Measurements from ENCODE around the gene DNAAF8.

DNA sequence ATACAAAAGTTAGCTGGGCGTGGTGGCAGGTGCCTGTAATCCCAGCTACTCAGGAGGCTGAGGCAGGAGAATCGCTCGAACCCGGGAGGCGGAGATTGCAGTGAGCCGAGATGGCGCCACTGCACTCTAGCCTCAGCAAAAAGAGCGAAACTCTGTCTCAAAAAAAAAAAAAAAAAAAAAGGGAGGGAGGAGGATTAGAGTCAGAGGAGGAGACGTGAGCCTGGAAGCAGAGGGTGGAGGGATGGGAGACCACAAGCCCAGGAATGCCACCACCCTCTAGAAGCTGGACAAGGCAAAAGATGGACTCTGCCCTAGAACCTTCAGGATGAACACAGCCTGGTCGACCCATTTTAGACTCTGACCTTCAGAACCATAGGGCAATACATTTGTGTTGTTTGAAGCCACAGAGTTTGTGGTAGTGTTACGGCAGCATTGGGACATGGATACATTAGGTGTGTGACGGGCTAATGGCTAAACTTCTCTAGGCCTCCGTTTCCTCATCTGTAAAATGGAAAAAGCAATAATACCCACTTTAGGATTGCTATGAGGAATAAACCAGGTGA lies 58.7 kb downstream of the DNAAF8 start:
- no peak for TF ChIP-seq POLR2A (IDR thresholded peaks at IDR 0.05)
- TF ChIP-seq, protein P1, sequence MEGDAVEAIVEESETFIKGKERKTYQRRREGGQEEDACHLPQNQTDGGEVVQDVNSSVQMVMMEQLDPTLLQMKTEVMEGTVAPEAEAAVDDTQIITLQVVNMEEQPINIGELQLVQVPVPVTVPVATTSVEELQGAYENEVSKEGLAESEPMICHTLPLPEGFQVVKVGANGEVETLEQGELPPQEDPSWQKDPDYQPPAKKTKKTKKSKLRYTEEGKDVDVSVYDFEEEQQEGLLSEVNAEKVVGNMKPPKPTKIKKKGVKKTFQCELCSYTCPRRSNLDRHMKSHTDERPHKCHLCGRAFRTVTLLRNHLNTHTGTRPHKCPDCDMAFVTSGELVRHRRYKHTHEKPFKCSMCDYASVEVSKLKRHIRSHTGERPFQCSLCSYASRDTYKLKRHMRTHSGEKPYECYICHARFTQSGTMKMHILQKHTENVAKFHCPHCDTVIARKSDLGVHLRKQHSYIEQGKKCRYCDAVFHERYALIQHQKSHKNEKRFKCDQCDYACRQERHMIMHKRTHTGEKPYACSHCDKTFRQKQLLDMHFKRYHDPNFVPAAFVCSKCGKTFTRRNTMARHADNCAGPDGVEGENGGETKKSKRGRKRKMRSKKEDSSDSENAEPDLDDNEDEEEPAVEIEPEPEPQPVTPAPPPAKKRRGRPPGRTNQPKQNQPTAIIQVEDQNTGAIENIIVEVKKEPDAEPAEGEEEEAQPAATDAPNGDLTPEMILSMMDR (IDR thresholded peaks at IDR 0.05), result no peak
- TF ChIP-seq EP300 (IDR thresholded peaks at IDR 0.05), result no peak
